Thoracic aorta (tissue), 2 donors: ENCODE measurements around the gene JAKMIP3. TPM values are rescaled to one million over a fixed set of nuclear protein-coding genes. Genes with fewer than 3 reads are reported as not detected.

Source experiments
- ATAC-seq: fragments of 150-250 bp; one replicate; pipeline ENCODE4 v1.8.0; 2017; ENCODE audit warnings: low read depth; ENCODE audit not compliant: insufficient number of reproducible peaks, low FRiP score
- DNase-seq: peaks from one replicate; pipeline ENCODE4 v3.0.0-alpha.2; 2020; ENCODE audit warnings: low spot score
- H3K27ac ChIP-seq, 2 donors: fragments of 200-600 bp; sonication (generic); 1 replicate in 1 of 2; 2 replicates in 1 of 2; pipeline ENCODE4 v1.5.1; 2016; ENCODE audit warnings: mild to moderate bottlenecking in 2 of 2, moderate library complexity in 2 of 2
- H3K27me3 ChIP-seq: fragments of 200-600 bp; sonication (generic); replicated peaks from 2 replicates; pipeline ENCODE4 v1.6.0; 2016; ENCODE audit warnings: mild to moderate bottlenecking; ENCODE audit not compliant: insufficient read depth
- H3K36me3 ChIP-seq: fragments of 200-600 bp; sonication (generic); one replicate; pipeline ENCODE4 v1.5.1; 2016
- H3K4me1 ChIP-seq, 2 donors: fragments of 200-600 bp; sonication (generic); 1 replicate in 1 of 2; 2 replicates in 1 of 2; pipeline versions ENCODE4 v1.5.1 to v1.6.0; 2016; ENCODE audit warnings: low read depth in 2 of 2, mild to moderate bottlenecking in 1 of 2; ENCODE audit not compliant: control insufficient read depth in 1 of 2
- H3K4me3 ChIP-seq: fragments of 200-600 bp; sonication (generic); 2 replicates; pipeline ENCODE4 v1.5.1; 2016; ENCODE audit warnings: mild to moderate bottlenecking
- H3K9me3 ChIP-seq: fragments of 200-600 bp; sonication (generic); 2 replicates; pipeline ENCODE4 v1.5.1; 2016
- total RNA-seq, 2 donors: library from RNA; depleted of rRNA; stranded (reverse); fragments of >200 nt; gene quantifications; one replicate each; pipeline versions ENCODE4 v1.1.0 to v1.2.3, GENCODE V29; 2016
- TF ChIP-seq, protein P1 (sequence below): fragments of 200-600 bp; sonication (generic); IDR thresholded peaks from one replicate; pipeline ENCODE4 v1.5.1; 2019; ENCODE audit warnings: antibody characterized with exemption

Gene JAKMIP3
- total RNA-seq, 2 donors from 2014 or later, result 0.42 to 1.4 TPM

DNA sequence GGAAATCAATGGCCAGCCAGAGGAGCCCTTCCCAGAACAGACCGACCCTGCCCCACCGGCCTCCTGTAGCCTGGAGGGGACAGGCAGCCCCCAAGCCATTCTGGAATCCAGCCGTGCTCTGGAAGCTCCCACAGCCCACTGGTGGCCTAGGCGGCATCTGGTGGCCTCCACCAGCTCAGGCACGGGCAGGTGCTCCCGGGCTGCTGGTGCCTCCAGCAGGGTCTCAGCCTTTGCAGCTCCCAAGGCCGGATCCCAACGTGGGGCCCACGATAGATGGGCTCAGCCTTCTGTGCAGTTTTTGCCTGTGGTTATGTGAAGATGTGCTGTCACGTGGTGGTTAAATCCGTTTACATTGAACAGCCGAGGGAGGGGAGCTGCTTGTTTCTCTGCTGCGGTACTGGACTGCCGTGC lies 44.4 kb downstream of the JAKMIP3 start:
- ATAC-seq (no peak), DNase-seq (no peak)
- H3K9me3 ChIP-seq, result no peaks in the 10 kb centered on the region
- no peaks in the 10 kb centered on the region for H3K36me3 ChIP-seq
- H3K27me3 ChIP-seq, result no peaks in the 10 kb centered on the region
- no peaks in the 10 kb centered on the region for H3K4me1 ChIP-seq
- TF ChIP-seq, protein P1, sequence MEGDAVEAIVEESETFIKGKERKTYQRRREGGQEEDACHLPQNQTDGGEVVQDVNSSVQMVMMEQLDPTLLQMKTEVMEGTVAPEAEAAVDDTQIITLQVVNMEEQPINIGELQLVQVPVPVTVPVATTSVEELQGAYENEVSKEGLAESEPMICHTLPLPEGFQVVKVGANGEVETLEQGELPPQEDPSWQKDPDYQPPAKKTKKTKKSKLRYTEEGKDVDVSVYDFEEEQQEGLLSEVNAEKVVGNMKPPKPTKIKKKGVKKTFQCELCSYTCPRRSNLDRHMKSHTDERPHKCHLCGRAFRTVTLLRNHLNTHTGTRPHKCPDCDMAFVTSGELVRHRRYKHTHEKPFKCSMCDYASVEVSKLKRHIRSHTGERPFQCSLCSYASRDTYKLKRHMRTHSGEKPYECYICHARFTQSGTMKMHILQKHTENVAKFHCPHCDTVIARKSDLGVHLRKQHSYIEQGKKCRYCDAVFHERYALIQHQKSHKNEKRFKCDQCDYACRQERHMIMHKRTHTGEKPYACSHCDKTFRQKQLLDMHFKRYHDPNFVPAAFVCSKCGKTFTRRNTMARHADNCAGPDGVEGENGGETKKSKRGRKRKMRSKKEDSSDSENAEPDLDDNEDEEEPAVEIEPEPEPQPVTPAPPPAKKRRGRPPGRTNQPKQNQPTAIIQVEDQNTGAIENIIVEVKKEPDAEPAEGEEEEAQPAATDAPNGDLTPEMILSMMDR, result no peak
- no peak overlapping the region for H3K4me3 ChIP-seq
- no peak overlapping the region for H3K27ac ChIP-seq

DNA sequence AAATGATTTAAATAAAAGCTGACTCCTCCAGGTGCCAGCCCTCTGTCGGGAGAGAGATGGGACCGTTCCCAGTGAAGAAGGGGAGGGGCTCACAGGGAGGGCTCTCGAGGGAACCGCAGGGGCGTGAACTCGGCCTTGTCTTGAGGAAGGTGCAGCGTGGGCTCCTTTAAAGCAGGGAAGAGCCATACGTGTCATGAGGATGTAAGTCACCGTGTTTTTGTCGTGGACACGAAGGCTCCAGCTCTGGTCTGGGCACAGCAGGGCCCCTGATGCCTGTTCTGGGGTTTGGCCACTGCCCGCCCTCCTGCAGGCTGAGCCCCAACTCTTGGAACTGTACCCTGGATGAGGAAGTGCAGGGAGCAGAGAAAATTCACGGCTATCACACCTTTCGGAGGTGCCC lies 45.0 kb downstream of the JAKMIP3 start:
- Histone ChIP-seq H3K9me3 (no peaks in the 10 kb centered on the region), H3K27ac (no peak overlapping the region), H3K4me3 (no peak overlapping the region), H3K36me3 (no peaks in the 10 kb centered on the region), H3K27me3 (no peaks in the 10 kb centered on the region), H3K4me1 (no peaks in the 10 kb centered on the region)
- TF ChIP-seq, protein P1, result no peak
- no peak for ATAC-seq
- no peak for DNase-seq

DNA sequence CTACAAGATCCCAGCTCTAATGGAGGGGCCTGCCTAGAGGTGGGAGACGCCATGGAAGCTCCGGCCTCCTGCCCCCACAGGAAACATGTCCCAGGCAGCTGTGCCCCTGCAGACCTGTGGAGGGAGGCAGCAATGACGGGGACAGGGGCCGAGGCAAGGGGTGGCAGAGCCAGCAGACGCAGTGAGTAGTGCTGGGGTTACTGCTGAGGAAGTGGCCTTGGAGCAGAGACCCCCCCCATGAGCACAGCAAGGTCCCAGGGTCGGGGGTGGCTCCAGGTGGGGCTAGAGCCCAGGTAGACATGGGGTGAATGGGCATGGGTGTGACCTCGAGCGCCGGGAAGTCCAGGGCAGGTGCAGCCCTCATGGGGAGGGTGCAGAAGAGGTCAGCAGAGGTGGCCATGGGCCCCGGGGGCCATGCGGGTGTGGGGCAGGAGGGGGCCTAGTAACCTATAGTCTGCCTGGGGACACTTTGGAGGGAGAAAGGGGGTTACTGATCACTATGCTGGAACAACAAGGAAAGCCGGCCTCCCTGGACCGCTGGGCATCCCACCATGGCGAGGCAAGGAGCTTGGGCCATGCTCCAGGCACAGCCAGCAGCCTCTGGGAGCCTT lies 45.5 kb downstream of the JAKMIP3 start:
- ATAC-seq (no peak), DNase-seq (no peak)
- Histone ChIP-seq H3K9me3 (no peaks in the 10 kb centered on the region), H3K4me3 (no peak overlapping the region), H3K4me1 (no peaks in the 10 kb centered on the region), H3K27me3 (no peaks in the 10 kb centered on the region), H3K27ac (no peak overlapping the region), H3K36me3 (no peaks in the 10 kb centered on the region)
- TF ChIP-seq, protein P1, result no peak

DNA sequence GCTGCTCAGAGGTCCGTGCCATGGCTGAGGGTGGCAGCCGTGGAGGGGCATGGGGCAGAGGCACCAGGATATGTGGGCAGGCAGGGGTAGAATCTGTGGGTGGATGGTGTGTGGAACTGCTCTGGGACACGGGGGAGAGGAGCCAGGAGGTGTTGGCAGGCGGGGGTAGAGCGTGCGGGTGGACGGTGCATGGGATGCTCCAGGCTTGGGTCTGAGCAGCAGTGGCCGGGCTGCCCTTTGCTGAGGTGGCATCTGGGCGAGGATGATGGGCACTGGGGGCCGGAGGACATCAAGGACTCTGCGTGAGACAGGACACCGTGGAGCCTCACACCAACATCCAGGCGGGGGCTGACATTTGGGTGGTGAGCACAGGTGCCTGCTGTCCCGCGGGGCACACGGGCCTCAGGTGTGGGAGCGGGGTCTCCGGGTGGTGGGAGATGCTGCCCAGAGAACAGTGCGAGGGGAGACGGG lies 46.2 kb downstream of the JAKMIP3 start:
- H3K9me3 ChIP-seq, result no peaks in the 10 kb centered on the region
- H3K4me3 ChIP-seq, result no peak overlapping the region
- H3K27me3 ChIP-seq, result no peaks in the 10 kb centered on the region
- no peak for ATAC-seq
- no peaks in the 10 kb centered on the region for H3K4me1 ChIP-seq
- no peak for DNase-seq
- TF ChIP-seq, protein P1, result no peak
- no peak overlapping the region for H3K27ac ChIP-seq
- no peaks in the 10 kb centered on the region for H3K36me3 ChIP-seq

DNA sequence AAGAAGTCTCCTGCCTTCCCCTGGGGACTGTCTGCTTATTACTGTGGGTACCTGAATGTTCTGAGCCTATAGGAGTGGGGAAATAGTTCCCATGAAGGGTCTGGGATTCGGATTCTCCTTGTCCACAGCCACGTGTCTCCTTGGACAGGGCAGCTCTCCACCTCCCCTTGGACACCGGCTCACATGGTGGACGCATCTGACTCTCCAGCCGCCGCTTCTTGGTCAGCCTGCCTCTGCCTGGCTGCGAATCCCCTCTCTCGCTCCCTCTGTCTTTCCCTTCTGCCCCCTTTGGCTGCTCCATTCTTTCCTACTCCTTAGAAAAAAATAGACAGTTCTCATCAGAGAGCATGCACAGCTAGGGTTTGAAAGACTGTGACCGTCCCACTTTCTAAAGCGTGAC lies 46.9 kb downstream of the JAKMIP3 start:
- Histone ChIP-seq H3K4me1 (no peaks in the 10 kb centered on the region), H3K27me3 (no peaks in the 10 kb centered on the region), H3K4me3 (no peak overlapping the region), H3K36me3 (no peaks in the 10 kb centered on the region), H3K27ac (no peak overlapping the region), H3K9me3 (no peaks in the 10 kb centered on the region)
- no peak for ATAC-seq
- no peak for DNase-seq
- TF ChIP-seq, protein P1, result no peak
